C4-2B (cell line): ENCODE results near the gene RBM15.

Experiments
- CTCF ChIP-seq: fragments of 450-650 bp; conservative IDR thresholded peaks from 2 replicates; pipeline ENCODE4 v1.5.1; 2017; ENCODE audit warnings: mild to moderate bottlenecking
- ZFX ChIP-seq: fragments of 450-650 bp; IDR thresholded peaks from 2 replicates; pipeline ENCODE4 v1.6.1; 2017

GRCh38 chr1:110316735-110317134 lies 22.4 kb upstream of the RBM15 start:
- no peak for TF ChIP-seq CTCF
- no peak for TF ChIP-seq ZFX
